ENCODE results near the gene PHTF2.

PHTF2 gene

DNA sequence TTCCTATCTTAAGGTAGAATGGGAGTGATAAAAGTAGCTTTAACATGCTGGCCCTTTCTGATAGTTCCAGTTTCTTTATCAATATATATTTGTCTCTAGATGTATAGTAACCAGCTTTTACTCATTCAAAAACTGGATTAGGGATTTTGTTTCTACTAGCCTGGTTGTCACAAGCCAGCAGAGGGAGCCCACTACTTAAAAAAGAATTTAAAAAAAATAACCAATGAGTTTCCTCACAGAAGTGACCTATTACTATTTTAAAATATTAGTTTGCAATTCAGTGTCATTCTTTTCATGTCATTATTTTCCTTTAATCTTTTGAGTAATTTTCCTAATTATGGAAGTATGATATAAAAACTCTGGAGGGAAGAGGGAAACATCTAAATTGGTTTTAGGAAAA lies 142.1 kb downstream of the PHTF2 start:
- DNase-seq = peak in 1 of 2 experiments; percentile 15

GRCh38 chr7:77942431-77942830 lies 143.9 kb downstream of the PHTF2 start:
- DNase-seq = no peak

GRCh38 chr7:77944183-77945182 lies 145.9 kb downstream of the PHTF2 start:
- no peak for DNase-seq

GRCh38 chr7:77950548-77950947 lies 152.0 kb downstream of the PHTF2 start:
- DNase-seq = no peak

- DNase-seq = no peak
These were observed 156.4 kb downstream of the PHTF2 start for GRCh38 chr7:77954773-77955555.

GRCh38 chr7:77958436-77958835 lies 159.9 kb downstream of the PHTF2 start:
- DNase-seq = no peak

- no peak for DNase-seq
These were observed 160.5 kb downstream of the PHTF2 start for GRCh38 chr7:77959080-77959479.

GRCh38 chr7:77960336-77960735 lies 161.8 kb downstream of the PHTF2 start:
- DNase-seq = no peak

- DNase-seq = no peak
These were observed 168.9 kb downstream of the PHTF2 start for GRCh38 chr7:77967429-77967828.

GRCh38 chr7:77971726-77972125 lies 173.2 kb downstream of the PHTF2 start:
- DNase-seq = no peak

DNA sequence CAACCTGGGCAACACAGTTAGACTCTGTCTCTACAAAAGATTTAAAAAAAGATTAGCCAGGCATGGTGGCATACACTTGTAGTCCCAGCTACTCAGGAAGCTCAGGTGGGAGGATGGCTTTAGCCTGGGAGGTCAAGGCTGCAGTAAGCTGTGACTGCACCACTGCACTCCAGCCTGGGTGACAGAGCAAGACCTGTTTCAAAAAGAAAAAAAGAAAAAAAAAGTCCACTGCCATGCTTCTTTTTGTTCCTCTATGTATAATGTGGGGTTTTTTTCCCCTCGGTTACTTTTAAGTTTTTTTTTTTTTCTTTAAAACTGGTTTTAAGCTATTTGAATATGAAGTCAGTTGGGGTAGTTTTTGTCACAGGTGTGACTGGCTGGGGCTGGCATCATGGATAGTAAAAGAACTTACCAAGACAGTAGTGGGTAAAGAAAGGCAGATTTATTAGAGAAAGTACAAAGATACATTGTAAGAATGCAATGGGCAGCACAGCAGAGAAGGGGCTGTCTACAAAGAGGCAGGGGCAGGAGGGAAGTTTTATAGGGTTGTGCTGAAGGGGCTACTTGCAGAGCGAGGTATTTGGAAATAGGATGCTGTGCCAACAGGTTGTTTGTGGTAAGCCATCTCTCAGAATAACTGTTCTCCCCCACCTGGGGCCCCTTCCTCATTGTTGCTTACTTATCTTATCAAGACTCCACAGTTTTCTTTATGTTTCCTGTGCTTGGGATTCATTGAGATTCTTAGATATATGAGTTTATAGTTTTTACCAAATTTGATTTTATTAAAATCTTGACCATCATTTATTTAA lies 177.3 kb downstream of the PHTF2 start:
- no peak for DNase-seq

- DNase-seq = no peak
These were observed 180.6 kb downstream of the PHTF2 start for GRCh38 chr7:77979219-77979618.

DNA sequence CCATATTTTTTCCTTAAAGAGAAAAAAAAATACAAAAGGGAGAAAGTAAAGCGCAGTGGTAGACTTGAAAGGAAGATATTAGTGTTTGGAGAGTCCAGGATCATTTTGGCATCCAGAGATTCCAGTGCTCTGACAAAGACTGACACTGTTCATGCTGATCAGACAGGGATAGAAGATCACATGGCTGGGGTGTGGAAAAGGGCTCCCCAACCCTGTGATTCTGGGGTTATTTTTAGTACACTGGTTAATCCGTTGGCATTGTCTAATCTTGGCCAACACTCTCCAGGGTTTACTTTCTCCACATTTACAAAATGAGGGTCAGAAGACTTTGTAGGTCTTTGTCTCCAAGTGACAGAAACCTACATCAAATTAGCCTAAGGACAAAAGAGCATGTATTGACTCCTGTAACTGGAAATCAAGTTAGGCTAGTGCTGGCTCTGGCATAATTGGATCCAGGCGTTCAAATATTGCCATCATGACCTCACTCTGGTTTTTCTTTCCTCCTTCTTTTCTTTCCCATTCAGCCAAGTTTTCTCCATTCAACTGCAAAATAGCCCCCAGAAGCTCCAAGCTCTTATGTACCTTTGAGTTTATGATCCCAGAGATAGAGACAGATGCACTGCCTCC lies 181.6 kb downstream of the PHTF2 start:
- no peak for DNase-seq

GRCh38 chr7:77982926-77983550 lies 184.5 kb downstream of the PHTF2 start:
- no peak for DNase-seq

- DNase-seq = no peak
These were observed 185.4 kb downstream of the PHTF2 start for GRCh38 chr7:77983973-77984372.

DNA sequence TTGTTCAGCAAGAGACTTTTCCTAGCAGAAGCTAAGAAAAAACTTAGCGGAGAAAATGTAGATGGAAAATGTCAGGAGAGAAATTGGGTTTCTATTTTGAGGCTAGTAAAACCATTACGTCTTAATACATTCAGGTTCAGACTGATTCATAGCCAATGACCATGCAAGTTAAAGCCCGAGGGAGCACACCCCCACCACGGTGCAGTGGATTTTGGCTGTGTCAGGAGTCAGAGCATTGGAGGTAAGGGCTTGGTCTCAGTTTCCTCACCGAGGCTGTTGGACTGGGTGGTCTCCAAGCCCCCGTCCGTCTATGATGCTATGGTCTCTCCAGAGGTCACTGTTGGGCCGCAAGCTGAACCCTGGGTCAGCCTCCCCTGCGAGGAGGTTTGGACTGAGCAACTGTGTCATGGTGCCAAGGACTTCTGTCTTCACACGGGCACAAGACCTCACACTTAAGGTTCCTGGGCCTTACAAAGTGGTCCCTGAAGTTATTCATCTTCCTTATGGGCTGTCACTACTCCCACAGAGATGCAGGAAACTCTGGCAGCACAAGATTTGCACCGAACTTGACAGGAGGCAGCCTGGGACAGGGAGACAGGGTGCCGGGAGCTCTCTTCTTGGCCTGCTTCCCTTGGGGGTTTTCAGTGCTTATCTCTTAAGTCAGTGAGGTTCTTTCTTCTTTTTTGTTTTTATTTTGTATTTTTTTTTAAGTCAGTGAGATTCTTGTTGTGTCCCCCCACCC lies 186.8 kb downstream of the PHTF2 start:
- no peak for DNase-seq

GRCh38 chr7:77985974-77986339 lies 187.4 kb downstream of the PHTF2 start:
- DNase-seq = no peak

- no peak for DNase-seq
These were observed 191.5 kb downstream of the PHTF2 start for GRCh38 chr7:77989981-77990566.

DNA sequence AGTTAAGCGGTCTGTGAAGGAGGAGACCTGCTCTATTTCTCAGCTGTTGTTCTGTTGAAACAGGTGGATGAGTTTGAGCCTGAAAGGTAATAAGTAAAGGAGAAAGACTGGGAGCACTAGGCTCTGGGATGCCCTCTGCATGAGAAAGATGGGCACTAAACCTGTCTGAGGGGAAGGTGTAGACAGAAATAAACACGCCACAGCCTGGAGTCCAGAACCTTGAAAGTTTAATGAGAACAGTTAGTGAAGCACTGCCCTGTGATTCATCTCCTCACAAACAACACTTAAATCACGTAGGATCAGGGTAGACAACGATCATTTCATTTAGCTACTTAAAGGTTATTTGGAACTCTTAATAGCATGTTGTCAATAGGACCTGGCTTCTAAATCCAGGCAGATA lies 193.1 kb downstream of the PHTF2 start:
- DNase-seq = no peak

GRCh38 chr7:77993838-77994237 lies 195.3 kb downstream of the PHTF2 start:
- DNase-seq = no peak

GRCh38 chr7:77995717-77996116 lies 197.1 kb downstream of the PHTF2 start:
- peak in 1 of 2 experiments; percentile 17 for DNase-seq
